GM12864 (cell line): ENCODE measurements around the gene ABTB2.

Experiments
- DNase-seq: peaks from one replicate; pipeline ENCODE4 v3.0.0-alpha.2; 2011; ENCODE audit warnings: low read depth
- H3K4me3 ChIP-seq: 2 replicates; pipeline ENCODE4 v1.5.1; 2011; ENCODE audit warnings: mild to moderate bottlenecking, low read depth, low read length, control low read depth
- TF ChIP-seq, protein P1 (sequence below): IDR thresholded peaks from 2 replicates; pipeline ENCODE4 v1.5.1; 2011; ENCODE audit warnings: low read depth, mild to moderate bottlenecking, moderate library complexity, low read length, control low read depth, inconsistent platforms; ENCODE audit errors: missing control alignments

Gene ABTB2

DNA sequence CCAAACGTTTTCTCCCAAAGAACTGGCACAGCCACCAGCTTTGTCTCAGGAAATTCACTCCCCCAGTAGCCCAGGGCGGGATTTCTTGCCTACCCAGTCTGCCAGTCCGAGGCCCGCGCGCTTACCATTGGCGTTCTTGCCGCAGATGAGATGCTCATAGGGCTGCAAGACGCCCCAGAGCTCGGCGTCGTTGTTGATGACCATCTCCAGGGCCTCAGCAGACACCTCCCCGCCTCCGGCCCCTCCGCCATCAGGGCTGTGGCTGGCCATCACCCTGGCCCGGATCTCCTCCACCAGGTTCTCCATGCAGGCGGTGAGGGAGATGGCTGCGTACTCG lies 1.3 kb downstream of the ABTB2 start:
- peak overlapping the region; percentile 55 for H3K4me3 ChIP-seq
- TF ChIP-seq, protein P1, sequence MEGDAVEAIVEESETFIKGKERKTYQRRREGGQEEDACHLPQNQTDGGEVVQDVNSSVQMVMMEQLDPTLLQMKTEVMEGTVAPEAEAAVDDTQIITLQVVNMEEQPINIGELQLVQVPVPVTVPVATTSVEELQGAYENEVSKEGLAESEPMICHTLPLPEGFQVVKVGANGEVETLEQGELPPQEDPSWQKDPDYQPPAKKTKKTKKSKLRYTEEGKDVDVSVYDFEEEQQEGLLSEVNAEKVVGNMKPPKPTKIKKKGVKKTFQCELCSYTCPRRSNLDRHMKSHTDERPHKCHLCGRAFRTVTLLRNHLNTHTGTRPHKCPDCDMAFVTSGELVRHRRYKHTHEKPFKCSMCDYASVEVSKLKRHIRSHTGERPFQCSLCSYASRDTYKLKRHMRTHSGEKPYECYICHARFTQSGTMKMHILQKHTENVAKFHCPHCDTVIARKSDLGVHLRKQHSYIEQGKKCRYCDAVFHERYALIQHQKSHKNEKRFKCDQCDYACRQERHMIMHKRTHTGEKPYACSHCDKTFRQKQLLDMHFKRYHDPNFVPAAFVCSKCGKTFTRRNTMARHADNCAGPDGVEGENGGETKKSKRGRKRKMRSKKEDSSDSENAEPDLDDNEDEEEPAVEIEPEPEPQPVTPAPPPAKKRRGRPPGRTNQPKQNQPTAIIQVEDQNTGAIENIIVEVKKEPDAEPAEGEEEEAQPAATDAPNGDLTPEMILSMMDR, result no peak
- no peak for DNase-seq

DNA sequence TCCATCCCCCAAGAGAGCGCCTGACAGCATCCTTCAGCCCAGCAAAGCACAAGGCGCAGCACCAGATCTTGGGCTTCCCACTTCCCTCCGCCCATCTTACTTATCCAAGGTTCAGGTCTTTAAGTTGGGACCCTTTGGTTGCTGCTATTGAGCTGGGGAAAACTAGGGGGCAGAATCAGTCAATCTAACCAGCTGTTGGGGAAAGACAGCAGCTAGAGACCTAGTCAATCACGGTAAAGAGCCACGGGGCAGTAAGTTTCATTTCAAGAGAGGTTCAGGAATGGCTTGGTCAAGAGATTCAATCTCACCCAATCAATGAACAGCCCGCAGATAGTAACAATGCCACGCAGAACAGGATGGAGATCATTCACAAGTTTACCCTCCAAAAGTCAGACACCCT lies 1.7 kb downstream of the ABTB2 start:
- peak overlapping the region; percentile 55 for H3K4me3 ChIP-seq
- DNase-seq, result no peak
- TF ChIP-seq, protein P1, result no peak

DNA sequence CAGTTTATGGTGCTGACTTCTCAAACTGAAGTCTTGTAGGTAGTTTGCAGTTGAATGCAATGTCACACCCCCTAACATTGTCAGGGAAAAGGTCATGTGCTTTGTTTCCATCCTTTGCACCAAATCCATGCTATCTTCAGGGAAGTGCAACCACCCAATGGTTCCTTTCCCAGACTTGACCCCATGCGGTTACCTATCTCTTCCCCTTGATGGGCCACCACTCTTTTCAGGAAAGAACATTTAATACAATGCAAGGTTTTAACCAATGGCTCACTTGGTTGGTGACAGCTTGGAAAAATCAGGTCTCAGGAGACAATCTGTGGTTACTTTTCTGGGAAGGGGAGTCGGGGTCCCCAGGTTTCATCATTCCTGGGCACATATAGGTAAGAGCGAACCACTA lies 2.1 kb downstream of the ABTB2 start:
- DNase-seq, result no peak
- TF ChIP-seq, protein P1, result no peak
- H3K4me3 ChIP-seq, result peak overlapping the region; percentile 55

DNA sequence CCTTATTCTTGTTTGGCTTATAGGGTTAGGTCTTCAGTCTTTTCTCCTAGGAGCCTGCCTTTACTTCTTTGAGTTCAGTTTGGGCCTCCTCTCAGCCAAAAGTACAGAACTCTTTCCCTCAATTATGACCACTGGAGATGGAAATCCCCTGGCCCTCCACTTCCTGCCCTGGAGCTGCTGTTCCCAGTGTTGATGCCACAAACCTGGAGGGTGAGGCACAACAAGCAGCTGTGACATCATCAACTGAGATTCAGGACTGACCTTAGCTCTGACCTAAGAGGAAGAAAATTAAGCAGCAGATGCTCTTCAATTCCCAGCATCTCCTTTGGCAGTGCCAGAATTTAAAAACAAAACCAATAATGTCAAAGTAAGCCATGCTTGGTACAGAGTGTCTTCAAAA lies 3.0 kb downstream of the ABTB2 start:
- no peak for DNase-seq
- TF ChIP-seq, protein P1, result no peak
- H3K4me3 ChIP-seq, result no peak overlapping the region; the same call in 1 of the 2 replicates

DNA sequence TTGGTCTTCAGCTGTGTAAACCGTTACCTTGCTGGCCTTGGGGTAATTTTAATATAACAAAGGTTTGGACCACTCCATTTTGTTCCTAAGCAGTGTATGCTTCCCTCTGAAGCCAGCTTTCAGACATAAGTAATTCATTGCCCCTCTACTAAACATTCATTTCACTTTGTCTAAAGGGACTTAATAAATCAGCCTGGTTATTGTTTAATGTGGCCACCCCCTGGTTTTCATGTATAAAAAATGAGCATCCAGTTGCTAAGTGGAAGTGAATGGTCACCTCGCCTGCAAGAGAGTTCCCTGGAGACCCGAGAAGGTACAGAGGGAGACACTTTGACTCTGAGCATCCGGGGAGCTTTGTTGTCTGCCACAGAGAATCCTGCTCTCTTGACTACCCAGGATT lies 3.9 kb downstream of the ABTB2 start:
- no peak for DNase-seq
- H3K4me3 ChIP-seq, result no peak overlapping the region
- TF ChIP-seq, protein P1, result no peak

DNA sequence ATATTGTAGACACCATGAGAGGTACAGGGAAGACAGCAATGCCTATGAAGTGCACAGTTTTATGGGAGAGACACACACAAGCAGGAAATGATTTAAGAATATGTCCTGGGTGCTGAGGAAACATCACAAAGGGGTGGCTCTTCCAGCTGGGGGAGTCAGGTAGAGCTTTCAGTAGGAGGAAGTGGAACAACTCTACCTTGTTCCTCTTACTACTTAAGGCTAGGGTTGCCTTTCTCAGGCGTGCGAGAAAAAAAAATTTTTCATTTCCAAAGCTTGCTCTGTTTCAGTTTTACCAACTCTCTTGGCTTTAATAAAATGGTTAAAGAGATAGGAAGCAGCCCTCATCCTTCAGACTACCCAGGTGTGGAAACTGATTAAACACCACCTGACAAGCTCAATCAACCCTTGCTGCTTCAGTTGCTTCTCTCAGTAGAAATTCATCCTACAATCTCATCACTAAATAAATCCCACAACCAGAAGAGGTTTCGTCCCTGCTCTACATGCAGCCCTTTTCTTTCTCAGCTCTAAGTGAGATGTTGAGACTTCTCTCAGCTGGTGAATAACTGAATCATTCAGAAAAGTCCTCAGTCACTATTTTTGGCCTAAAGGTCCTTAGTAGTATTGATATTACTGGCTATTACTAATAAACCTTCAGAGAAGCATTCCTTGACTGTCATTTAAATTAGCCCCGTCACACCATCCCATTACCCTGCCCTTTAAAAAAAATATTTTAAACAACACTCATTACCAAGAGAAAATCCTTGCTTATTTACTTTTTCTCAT lies 5.9 kb downstream of the ABTB2 start:
- TF ChIP-seq, protein P1, result no peak
- DNase-seq, result no peak

DNA sequence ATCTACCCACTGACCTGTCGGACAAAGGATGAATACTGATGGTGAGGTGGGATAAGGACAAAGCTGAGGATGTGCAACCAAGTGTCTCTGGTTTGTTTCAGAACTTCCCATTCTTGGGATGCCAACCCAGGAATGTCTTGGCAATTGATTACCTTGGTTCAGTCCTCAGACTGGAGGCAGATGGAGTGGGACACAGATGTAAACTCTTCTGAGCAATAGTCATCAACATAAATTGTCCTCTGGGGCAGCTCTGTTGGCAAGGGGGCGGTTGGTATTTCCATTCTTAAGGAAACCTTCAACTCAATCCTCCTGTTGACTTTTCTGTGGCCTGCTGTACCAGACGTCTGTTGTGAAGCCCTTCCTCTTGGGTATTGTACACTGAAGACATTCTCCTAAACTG lies 6.8 kb downstream of the ABTB2 start:
- TF ChIP-seq, protein P1, result no peak
- no peak overlapping the region for H3K4me3 ChIP-seq
- no peak for DNase-seq

More for the DNA sequence above, 5.9 kb downstream of the ABTB2 start:
- H3K4me3 ChIP-seq, result no peak overlapping the region
